DMS53 (cell line): ENCODE results near the gene MDFI.
A peak's percentile ranks its signal among the peaks of the same experiment; 100 is the strongest.

Source experiments
- DNase-seq: peaks from one replicate; lab custom pipeline; 2025; lab: John Stamatoyannopoulos, UW

MDFI gene

DNA sequence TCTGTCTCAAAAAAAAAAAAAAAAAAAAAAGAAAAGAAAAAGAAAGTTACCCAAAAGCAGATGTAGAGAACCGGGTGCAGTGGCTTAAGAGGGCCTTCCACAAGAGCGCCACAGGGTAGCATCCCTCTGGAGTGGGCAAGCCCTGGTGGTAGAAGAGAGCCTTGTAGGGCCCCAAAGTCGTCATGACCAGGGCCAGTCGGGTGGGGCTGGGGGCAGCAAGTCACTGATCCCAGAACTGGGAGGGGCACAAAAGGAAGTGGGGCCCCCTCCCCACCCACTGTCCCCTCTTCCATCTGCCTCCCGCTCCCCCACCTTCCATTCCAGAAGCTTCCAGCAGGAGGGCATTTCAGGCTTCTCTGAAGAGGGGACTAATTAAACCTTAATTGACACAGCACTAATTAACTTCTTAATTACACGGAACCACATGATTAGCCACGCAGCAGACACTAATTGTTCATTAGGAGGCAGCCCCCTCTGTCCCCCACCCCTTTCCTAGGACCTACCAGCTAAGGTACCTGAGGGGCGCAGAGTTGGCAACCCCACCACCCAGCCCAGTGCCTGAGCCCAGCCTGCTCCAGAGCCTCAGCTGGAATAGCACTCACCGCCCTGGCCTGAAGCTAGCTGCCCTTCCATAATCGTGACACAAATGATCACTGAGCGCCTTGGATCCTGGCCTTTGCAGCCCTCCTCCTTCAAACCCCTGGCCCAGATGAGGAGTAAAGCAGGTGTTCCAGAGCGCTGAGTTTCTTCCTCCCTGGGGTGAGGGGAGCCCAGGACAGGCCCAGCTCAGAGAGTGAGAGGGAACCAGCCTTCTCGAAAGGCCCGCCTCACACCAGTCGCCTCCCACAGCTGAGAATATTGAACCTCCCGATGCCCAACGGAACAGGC, 34.8 kb downstream of the MDFI start:
- DNase-seq, result no peak

DNA sequence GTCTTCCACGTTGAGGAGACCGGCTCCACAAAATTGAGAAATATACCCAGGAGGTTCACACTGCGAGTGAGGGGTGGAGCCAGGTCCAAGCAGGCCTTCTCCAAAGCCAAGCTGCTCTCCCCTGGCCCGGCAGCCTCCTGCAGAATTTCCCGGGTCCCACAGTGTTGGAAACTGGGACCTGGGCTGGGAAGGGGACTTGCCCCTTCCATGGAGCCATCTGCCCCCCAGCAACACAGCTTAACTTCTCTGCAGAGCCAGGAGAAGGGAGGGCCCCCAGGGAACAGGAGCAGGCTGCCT, 35.4 kb downstream of the MDFI start:
- DNase-seq, result no peak

DNA sequence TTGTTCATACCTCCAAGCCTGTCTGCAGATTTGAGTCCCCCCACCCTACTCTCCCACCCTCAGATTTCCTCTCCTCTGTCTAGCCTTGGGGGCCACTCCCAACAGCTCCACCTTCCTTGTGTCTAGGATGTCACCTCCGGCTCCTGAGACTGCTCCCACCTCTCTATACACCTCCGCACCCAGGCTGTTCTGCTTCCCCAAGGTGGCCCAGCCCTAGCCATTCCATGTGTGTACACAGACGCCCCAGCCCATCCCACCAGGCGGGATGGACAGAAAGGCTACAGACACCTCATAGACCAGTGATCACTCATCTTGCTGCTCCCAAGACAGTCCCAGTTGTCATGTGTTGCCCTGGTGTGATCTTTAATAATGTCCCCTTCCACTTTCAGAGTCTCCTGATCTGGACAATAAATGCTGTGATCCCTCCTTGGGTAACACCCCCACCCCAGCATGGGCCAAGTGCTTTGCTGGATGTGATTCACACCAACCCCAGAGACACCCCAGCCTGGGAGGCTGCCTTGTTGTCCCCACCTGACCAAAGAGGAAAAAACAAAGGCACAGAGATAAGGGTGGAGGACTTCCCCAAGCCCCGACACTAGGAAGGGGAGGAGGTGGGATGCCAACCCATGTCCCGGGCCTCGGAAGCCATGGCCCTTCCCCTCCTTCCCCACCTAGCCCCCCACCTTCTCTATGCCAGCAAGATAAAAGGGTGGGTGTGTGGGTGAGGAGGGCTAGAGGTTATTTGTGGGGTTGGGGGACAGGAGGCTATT, 36.1 kb downstream of the MDFI start:
- DNase-seq, result no peak

DNA sequence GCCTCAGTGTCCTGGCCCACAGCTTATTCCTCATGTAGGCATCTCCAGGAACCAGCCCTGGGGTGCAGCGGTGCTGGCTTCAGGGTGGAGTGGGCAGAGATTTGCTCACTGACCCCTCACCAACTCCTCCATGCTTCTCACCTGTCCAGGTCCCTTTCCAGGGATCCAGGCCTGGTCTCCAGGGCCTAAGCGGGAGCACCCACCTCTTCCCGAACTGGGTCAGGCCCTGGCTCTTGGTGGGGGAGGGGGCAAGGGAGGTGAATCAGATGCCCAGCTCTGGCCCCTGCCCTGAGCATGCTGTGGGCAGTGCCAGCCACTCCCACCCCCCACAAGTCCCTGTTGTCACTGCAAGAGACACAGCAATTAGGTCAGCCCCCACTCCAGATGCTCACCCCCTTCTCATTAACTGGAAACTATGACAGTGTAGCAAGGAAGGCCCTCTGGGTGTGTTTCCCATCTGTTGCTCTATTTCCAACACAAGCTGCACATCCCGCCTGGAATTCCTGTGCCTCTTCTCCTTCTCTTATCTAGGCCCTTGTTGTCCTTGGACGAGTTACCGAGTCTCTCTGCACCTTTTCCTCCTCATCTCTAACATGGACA, 37.0 kb downstream of the MDFI start:
- DNase-seq, result no peak

DNA sequence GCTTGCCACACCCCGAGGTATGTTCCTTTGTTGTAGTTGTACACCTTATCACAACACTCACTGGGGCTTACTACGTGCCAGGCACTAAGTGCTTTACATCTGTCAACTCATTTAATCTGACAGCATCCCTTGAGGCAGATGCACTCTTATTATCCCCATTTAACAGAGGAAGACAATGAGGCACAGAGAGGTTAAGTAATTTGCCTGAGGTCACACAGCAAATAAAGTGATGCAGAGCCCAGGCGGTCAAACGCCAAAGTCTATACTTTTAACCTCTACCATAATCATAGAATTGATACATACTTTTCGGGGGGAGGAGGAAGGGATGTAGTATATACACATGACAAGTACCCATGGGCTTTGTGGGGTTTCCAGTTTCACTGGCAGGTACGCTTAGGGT, 37.7 kb downstream of the MDFI start:
- no peak for DNase-seq

DNA sequence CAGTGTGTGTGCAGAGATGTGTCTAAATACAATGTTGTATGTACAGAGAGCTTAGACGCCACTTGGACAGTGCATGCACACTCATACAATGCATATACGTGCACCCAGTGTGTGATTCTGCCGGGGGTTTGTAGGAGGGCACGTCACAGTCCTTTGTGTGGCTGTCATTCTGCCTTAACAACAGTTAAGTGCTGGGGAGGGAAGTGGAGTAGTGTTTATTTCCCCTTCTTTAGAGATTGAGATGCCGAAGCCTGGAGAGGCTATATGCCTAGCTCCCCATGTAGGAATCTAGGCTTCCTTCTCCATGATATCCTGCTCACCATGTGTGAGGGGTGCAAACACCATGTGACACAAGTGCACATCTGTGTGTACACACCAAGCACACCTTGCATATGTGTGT, 38.2 kb downstream of the MDFI start:
- DNase-seq, result no peak

DNA sequence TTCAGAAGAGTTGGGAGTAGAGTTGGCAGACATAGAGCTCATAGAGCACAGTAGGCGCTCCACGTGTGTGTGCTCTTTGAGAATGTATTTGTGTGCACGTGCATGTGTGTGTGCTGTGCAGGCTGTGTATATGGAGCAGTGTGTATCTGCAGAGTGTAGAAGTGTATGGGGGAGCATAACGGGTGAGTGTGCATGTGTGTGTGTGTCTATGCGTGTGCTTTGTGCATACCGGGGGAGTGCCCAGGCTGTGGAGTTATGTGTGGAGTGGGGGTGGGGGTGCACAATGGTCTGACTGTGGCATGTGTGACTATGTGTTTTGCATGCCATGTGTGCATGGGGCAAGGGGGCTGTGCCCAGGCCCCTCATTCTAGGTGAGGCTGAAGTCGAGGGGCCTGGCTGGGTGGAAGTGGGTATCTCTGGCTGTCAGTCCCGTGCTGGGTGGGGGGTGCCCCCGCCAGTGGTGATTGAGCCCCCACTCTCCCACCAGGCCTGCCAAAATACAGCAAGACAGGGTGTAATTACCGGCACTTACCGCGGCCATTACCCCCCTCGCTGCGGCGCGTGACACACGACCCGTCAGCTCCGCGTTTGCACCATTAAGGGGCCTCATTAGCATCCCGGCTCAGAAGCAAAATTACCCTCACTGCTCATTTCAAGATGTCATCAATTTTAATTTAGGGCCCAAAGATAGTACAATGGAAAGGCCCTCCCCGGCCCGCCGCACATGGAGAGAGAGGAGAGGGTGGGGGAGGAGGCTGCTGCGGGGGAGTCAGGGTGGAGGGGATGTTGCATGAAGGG, 39.1 kb downstream of the MDFI start:
- no peak for DNase-seq

DNA sequence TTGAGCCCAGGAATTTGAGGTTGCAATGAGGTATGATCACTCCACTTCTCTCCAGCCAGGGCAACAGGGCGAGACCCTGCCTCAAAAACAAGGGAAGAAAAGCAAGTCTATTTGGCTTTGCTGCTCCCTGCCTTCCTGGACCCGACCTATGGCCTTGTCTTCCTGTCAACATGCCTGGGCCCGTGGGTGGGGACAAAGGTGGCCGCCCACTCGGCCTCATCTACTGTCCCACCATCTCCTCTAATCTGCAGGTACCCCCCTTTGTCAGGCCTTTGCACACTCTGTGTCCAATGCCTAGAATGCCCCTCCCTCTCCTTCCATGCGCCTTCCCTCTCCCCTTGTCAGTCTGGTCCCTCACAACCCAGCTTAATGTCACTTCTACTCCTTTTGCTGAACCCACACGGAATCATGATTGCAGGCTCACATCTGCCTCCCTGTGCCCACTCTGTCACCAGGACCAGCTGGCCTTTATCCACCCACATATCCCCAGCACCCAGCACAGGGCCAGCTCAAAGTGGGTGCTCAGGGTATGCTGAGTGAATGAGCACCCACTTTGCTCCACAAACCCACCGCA, 40.3 kb downstream of the MDFI start:
- no peak for DNase-seq

DNA sequence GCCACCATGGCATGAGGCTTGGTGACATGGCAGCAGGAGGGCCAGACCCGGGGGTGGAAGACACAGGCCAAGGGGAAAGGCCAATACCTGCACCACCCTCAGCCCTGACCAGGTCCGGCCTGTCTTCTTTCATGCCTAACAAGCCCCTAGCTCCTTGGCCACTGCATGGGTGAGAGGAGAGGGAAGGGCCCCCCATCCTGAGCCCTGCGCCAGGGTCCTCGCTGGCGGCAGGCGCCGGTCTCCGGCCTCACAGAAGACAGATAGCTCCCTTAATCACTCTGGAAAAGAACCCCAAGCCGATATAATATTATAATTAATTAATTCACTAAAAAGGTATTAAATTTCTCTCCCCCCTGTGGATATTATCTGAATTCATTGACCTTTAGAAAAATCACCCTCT, 41.4 kb downstream of the MDFI start:
- no peak for DNase-seq

DNA sequence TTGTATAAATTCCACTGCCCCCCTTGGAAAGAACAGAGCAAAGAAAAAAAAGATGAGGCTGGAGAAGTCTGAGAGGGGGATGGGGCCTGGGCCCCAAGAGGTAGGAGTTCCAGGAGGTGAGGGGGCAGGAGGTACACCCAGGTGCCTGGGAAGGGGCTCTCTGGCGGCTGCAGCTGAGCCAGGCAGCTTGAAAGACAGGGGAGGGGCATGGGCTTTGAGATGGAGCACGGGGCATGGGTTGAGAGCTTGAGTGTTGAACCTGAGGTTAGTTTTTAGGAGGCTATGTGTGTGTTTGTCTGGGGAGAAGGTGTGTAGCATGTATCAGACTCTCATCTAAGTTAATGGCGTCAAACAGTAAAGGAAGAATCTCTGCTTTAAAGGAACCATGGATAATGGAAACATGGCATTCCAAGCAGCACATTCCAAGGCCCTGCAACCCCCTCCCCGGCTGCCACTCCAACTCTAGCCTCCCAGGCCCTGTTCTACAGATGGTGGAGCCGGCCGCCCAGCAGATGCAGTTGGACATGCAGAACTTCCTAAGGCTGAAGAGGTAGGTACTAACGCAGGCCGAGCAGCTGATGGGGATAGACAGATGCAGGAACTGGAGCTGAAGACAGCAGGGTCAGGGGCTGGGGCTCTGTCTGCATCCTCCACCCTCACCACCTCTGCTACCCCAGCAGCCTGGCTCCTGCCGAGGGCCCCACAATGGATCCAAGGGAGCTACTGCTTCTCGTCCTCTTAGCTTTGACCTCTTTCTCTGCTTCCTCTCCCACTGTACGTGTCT, 42.1 kb downstream of the MDFI start:
- no peak for DNase-seq

DNA sequence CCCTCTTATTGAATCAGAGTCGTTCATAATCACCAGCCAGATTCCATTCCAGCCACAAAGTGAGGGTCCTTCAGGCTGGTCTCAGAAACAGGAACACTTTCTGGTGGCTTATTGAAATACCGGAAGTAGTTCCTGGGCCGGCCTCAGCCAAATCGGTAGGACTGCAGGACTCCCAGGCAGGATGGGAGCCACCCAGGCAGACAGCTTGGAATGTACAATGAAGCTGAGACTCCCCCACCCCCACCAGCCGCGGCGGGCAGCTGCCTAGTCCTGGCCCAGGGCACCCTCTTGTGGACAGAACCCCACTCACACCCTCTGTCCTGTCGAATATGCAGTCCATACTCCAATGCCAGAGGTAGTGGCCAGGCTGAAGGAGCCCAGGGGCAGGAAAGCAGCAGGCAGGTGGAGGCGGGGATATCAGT, 43.8 kb downstream of the MDFI start:
- DNase-seq, result peak; percentile 98

DNA sequence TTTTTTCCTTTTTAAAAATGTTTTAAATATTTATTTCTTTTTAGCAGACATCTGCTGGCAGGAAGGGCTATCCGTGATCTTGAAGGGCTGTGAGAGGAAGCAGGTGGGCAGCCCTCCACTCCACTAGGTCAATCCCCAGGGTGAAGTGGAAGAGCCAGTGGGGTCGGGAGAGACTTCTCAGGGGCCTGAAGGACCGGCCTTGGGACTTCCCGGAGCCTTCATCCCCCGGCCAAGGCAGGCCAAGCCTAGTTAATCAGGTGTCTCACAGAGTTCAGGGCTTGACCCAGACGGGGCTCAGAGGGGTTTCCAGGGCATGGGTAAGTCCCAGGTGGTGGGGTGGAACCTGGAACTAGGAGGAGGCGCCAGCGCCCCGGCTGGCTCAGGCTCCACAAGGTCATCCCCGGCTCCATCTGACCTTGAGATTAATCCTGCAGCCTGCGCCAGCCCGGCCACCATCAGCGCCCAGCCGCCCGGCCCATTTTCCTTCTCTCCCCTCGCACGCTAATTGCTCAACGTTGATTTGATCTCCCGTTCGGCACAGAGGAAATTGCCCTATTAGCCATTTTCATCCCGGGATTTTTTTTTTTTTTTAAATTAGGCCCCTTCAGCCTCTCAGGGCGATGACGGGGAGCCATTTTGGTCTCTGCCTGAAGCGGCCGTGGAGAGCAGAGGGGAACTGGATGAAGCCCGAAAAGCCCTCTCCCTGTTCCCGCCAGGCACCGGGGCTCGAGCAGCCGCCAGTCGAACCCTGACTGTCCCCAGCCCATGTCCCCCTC, 44.4 kb downstream of the MDFI start:
- peak; percentile 80 for DNase-seq

DNA sequence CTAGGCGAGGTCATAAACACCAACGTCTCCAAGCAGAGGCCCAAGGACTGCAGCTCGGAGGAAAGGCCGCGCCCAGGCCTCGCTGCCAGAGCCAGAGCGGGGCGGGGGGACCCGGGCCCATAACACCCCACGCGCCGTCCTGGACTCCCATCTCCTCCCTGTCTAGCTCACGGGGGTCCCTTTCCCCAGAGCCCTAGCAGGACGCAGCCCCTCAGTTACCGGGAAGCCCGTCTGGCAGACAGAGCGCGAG, 44.9 kb downstream of the MDFI start:
- DNase-seq, result no peak

DNA sequence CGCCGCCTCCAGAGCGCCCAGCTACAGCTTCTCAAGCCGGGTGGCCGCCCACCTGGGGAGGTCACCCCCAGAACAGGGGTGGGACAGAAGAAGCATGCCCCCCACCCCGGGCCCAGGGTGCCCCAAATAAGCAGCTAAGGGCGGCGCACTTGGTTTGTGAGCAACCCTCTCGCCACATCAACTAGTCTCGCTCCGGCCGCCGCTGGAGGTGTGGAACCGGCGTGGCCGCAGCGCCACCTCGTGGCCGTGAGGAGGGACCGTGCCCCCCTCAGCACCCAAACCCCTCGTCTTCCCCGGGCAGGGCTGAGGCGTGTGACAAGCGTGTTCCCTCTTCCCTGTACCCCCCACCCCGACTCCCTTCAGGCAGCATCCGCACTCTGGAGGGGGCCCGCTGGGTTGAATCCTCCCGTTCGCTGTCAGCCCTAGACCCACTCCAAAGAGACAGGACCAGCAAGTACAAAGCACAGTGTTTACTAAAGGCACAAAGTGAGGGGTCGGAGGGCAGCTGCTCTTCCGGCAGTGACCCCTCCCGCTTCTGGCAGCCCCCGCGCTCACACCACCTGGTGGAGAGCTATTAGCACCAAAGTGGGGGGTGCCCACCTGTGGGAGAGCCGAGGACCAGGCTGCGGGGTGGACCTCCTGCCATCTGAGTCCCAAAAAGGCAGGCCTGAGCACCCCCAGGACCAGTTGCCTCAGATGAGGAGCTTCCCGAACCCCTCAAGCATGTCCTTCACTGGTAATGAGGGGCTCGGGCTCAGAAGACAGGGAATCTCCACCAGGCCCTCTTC, 45.4 kb downstream of the MDFI start:
- peak; percentile 90 for DNase-seq

DNA sequence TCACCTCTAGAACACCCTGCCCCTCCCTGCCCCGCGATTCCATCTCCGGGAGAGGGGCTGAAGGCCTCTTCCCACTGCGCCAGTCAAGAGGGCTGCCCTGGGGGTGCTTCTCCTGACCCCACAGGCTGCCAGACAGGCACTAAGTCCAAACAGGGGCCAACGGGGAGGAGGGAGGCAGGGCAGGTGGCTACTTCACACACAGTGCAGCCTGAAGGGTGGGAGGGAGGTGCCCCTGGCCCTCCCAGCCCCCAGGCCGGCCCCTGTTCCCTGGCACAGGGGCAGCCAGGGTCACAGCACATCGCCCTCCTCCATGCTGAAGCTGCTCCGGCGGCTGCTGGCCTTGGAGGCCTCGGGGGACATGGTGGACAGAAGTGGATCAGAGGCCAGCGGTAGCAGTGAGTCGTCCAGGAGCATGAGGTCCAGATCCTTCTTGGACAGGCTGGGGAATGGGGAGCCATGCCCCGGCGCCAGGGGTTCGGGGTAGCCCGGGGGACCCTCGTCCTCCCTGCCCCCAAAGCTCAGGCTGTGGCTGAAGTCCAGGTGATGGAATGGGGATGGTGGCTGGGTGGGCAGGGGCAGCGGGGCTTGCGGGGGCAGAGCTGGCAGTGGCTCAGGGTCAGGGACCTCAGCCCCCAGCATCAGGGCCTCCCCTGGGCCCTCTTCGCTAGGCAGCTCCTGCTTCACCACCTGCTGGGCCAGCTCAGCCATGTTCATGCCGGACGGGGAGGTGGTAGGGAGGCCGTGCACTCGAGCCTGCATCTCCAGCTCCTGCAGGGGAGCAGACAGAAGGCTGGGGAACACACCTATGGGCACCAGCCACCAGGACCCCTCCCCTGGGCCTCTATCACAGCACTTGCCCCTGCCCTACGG, 46.3 kb downstream of the MDFI start:
- DNase-seq, result no peak

DNA sequence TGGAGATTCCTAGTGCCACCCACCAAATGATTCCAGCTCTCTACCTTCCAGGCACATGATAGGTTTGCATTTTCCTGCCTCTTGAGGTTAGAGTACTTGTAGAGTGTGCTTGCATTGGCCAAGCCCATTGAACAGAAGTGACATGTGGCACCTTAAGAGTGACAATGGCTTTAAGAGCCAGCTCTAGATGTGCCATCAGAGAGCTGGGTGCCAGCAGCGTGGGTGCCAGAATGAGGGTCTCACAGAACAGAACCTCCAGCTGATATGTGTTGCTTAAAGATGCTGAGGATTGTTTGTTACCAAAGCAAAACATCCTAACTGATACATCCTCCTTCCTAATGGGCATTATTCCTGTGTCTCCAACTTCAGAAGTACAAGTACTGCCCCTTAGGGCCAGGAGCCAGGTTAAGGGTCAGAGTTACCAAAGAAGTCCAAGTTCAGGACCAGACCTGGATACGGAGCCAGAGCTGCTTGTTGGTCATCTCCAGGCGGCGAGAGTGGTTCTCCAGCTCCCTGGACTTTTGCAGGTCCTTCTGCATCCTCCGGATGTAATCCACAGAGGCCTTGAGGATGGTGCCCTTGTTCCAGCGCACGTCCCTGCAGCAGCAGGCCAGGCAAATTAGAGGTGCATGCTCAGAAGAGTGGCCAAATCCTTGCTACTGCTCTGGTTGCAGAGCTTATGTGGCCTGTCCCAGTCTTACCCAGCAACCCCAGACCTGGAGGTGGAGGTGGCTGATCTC, 47.5 kb downstream of the MDFI start:
- DNase-seq, result no peak

DNA sequence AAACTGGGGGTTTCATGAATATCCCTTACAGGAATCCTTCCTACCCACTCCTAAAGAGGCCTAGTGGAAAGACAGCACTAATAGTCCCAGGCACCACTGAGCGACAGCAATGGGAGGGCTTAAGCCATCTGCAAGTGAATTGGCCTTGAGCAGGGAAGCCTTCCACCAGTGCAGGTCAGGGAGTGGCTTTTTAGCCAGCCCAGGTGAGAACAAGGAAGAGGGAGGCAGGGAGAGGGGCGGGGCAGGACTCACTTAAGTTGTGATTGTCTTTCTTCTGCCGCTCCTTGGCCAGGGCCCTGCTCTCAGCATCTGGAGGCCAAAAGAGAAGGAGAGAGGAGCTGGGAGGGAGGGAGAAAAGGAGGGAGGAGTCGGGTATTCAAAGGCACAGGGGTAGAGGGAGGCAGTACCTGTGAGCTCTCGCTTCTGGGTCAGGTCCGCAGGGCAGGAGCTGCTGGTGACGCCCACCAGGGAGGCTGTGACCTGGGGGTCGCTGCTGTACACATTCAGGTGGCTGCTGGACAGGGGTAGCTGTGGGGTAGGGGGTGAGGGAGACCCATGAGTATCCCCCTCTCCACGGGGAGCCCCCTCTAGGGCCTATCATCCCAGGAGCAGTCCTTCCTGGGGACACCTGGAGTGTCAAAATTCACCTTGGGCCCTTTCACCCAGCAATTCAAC, 49.4 kb downstream of the MDFI start:
- no peak for DNase-seq
